HG03175 (cell line): Measurements from ENCODE around the gene NDUFV2.
"Not testable (repeated sequence)": the region's sequence is repeated elsewhere in the genome, so short reads cannot be mapped to it uniquely, and the experiment has no call there.

ENCODE experiments used
- ATAC-seq: cut with Tn5 transposase; IDR thresholded peaks from one replicate; pipeline ENCODE4 v1.9.1; 2021; ENCODE audit warnings: mild to moderate bottlenecking, moderate library complexity; ENCODE audit not compliant: unreplicated experiment

The NDUFV2 gene

DNA sequence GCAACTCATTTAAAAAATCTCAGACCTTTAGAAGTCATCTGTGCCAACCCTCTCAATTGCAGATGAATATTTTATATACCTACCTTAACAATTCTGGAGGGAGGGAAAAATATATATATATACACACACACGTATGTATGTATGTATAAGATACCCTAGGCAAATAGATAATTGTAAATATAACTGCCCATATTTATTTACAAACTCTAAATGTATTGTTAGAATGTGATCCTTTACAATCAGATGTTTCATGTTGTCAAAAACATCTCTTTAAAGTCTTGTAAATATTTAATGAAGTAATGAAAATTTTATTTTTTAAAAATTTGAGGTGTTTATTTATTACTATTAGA lies 45.7 kb downstream of the NDUFV2 start:
- no peak for ATAC-seq

DNA sequence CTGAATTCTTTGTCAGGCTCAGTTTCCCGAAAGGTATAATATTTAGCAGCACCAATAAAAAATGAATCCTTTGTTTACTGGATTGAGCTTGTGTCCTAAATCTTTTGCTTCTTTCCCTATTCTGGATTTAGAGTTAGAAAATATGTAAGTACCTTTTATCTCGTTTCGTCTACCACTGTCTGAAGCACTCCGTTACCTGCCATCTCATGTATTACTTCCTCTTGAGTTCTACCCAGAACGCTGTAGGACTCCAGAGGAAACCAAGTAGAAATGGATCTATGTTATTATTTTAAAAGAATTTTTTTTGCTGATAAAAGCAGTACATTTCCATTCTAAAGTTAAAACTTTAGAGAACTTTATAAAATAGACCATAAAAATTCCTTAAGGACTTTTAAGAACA lies 47.6 kb downstream of the NDUFV2 start:
- ATAC-seq: no peak

GRCh38 chr18:9153256-9153655 lies 50.8 kb downstream of the NDUFV2 start:
- ATAC-seq: no peak

- ATAC-seq: no peak
Observed at GRCh38 chr18:9156604-9157249, 54.2 kb downstream of the NDUFV2 start.

GRCh38 chr18:9157806-9158205 lies 55.3 kb downstream of the NDUFV2 start:
- no peak for ATAC-seq

- ATAC-seq: no peak
Observed at GRCh38 chr18:9160014-9160413, 57.5 kb downstream of the NDUFV2 start.

DNA sequence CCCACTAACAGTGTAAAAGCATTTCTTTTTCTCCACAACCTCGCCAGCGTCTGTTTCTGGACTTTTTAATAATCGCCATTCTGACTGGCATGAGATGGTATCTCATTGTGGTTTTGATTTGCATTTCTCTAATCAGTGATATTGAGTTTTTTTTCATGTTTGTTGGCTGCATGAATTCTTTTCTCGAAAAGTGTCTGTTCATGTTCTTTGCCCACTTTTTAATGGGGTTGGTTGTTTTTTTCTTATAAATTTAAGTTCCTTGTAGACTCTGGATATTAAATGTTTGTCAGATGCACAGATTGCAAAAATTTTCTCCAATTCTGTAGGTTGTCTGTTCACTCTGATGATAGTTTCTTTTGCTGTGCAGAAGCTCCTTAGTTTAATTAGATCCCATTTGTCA lies 60.2 kb downstream of the NDUFV2 start:
- ATAC-seq: not testable (repeated sequence)

- not testable (repeated sequence) for ATAC-seq
Observed at GRCh38 chr18:9164149-9164548, 61.6 kb downstream of the NDUFV2 start.

GRCh38 chr18:9165883-9166282 lies 63.4 kb downstream of the NDUFV2 start:
- ATAC-seq: not testable (repeated sequence)

DNA sequence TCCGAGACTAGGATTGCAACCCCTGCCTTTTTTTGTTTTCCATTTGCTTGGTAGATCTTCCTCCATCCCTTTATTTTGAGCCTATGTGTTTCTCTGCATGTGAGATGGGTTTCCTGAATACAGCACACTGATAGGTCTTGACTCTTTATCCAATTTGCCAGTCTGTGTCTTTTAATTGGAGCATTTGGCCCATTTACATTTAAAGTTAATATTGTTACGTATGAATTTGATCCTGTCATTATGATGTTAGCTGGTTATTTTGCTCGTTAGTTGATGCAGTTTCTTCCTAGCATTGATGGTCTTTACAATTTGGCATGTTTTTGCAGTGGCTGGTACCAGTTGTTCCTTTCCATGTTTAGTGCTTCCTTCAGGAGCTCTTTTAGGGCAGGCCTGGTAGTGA lies 67.0 kb downstream of the NDUFV2 start:
- ATAC-seq: not testable (repeated sequence)

DNA sequence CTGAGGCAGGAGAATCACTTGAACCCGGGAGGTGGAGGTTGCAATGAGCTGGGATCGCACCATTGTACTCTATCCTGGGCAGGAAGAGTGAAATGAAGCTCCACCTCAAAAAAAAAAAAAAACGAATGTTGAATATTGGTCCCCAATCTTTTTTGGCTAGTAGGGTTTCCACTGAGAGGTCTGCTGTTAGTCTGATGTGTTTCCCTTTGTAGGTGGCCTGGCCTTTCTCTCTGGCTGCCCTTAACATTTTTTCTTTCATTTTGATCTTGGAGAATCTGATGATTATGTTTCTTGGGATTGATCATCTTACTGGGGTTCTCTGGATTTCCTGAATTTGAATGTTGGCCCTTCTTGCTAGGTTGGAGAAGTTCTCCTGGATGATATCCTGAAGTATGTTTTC lies 69.4 kb downstream of the NDUFV2 start:
- not testable (repeated sequence) for ATAC-seq

GRCh38 chr18:9172506-9173127 lies 70.1 kb downstream of the NDUFV2 start:
- ATAC-seq: no peak

DNA sequence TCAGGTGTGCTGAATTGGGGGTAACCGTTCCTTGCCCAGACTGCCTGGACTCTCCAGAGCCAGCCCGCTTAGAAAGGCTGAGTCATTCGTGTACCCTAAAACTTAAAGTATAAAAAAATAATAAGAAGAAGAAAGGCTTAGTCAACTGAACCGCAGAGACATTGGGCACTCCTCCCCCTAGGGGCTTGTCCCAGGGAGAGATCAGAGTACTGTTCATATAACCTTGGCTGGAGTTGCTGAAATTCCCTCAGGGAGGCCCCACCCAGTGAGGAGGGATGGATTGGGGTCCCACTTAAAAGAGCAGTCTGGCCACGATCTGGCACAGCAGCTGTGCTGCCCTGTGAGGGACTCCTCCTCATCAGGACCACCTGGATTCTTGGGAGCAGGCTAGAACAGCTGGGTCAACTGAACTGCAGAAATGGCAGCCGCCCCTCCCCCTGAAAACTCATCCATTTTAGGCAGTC lies 71.3 kb downstream of the NDUFV2 start:
- no peak for ATAC-seq

GRCh38 chr18:9174302-9174701 lies 71.8 kb downstream of the NDUFV2 start:
- no peak for ATAC-seq

GRCh38 chr18:9175115-9175514 lies 72.6 kb downstream of the NDUFV2 start:
- ATAC-seq: no peak

DNA sequence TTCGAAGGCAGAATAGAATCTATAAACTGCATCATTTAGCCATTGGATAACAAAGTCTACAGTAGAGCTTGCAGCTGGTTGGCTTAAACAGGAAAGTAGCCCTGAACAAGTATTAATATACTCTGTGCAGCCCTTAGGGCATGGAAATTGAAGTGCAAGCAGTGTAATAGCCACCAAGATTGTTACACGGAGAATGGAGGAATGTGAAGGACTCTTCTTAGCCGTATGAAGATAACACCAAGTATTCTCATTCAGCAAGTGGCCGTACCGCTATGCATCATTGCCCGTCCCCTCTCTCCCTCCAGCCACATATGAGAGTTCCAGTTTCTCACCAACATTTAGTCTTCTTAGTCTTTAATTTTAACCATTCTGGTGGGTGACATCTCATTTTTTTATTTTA lies 74.5 kb downstream of the NDUFV2 start:
- no peak for ATAC-seq

- no peak for ATAC-seq
Observed at GRCh38 chr18:9177466-9177865, 75.0 kb downstream of the NDUFV2 start.

DNA sequence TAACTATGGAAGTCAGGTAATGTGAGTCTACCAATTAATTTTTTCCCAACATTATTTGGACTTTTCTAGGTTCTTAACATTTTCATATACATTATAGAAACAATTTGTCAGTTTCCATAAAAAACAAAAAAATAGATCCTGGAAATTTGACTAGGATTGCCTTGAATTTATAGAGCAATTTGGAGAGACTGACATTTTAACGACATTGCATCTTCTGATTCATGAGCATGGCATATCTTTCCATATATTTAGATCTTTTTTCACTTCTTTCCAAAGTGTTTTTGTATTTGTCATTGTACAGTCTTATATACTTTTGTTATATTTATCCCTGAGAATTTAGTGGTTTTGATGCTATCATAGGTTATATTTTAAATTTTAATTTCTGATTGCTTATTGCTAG lies 76.1 kb downstream of the NDUFV2 start:
- ATAC-seq: no peak

GRCh38 chr18:9181275-9181674 lies 78.8 kb downstream of the NDUFV2 start:
- no peak for ATAC-seq

DNA sequence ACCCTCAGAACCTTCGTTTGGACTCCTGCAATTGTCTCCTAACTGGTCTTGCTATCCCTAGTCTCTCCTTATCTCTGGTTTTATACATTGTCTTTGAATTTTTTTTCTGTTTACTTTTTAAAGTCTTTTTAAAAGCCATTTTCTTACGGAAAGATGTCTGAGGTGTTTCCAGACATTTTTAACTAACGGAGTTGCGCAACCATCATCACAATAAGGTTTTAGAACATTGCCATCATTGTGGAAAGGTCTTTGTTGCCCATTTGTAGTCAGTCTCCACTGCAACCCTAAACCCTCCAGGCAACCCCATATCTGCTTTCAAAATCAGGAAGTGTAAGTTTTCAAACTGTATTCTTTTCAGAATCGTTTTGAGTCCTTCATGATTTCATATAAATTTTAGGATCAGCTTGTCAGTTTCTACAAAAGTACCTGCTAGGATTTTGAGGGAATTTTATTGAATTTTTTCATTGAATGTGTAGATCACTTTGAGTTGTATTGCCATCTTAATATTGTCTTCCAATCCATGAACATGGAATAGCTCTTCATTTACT lies 80.4 kb downstream of the NDUFV2 start:
- no peak for ATAC-seq
